Panc1 (cell line): ENCODE measurements around the gene ITPRIPL1. TPM values are rescaled to one million over a fixed set of nuclear protein-coding genes. Genes with fewer than 3 reads are reported as not detected.

Source experiments
- ATAC-seq: fragments of 200-7000 bp; cut with Tn5 transposase; 2 replicates; pipeline ENCODE4 v1.9.1; 2020; ENCODE audit warnings: mild to moderate bottlenecking, moderate library complexity
- BruUV-seq: library from RNA; stranded (reverse); fragments of 400-500 nt; replicated peaks from 2 replicates; lab custom pipeline; 2021; lab: Mats Ljungman, UMichigan
- CTCF ChIA-PET: fragments of 300-600 bp; sonication (Branson Sonifier 250); formaldehyde crosslinking; loops from one replicate; lab custom pipeline; 2022; ENCODE audit warnings: antibody characterized with exemption; lab: Charles Lee
- POLR2A ChIA-PET: fragments of 300-600 bp; sonication (Branson Sonifier 250); formaldehyde crosslinking; loops from one replicate; lab custom pipeline; 2022; ENCODE audit warnings: antibody characterized with exemption; lab: Charles Lee
- DNase-seq: peaks from one replicate; pipeline ENCODE4 v3.0.0-alpha.2; 2010; ENCODE audit warnings: low read depth, low spot score
- H3K27ac ChIP-seq: 2 replicates; pipeline ENCODE4 v1.5.1; 2011; ENCODE audit warnings: mild to moderate bottlenecking, low read length, inconsistent platforms
- H3K27me3 ChIP-seq: fragments of 200-500 bp; sonication (Bioruptor generic); 2 replicates; pipeline ENCODE4 v1.6.0; 2014; ENCODE audit warnings: low read length, inconsistent platforms; ENCODE audit not compliant: control insufficient read depth, insufficient read depth
- H3K36me3 ChIP-seq: fragments of 200-500 bp; sonication (Bioruptor generic); 2 replicates; pipeline ENCODE4 v1.5.1; 2014; ENCODE audit warnings: inconsistent platforms, mild to moderate bottlenecking, low read length, moderate library complexity; ENCODE audit not compliant: control insufficient read depth, insufficient read depth
- H3K4me1 ChIP-seq: 2 replicates; pipeline ENCODE4 v1.5.1; 2011; ENCODE audit warnings: inconsistent platforms, mild to moderate bottlenecking, low read length, moderate library complexity; ENCODE audit not compliant: control insufficient read depth, insufficient read depth
- H3K4me3 ChIP-seq, 2 experiments: 2 replicates each; pipeline ENCODE4 v1.5.1; 2011 to 2012; ENCODE audit warnings: low read depth in 2 of 2, low read length in 2 of 2, mild to moderate bottlenecking in 2 of 2, inconsistent platforms in 1 of 2, moderate library complexity in 1 of 2
- H3K9me3 ChIP-seq: fragments of 200-500 bp; sonication (Bioruptor generic); 2 replicates; pipeline ENCODE4 v1.5.1; 2014; ENCODE audit warnings: low read depth, mild to moderate bottlenecking, inconsistent platforms, low read length, moderate library complexity; ENCODE audit not compliant: control insufficient read depth, insufficient read depth
- CTCF ChIP-seq: fragments of 450-650 bp; IDR thresholded peaks from 2 replicates; pipeline ENCODE4 v1.5.1; 2017; ENCODE audit warnings: mild to moderate bottlenecking
- POLR2AphosphoS5 ChIP-seq: IDR thresholded peaks from 2 replicates; pipeline ENCODE4 v1.6.1; 2012; ENCODE audit warnings: mild to moderate bottlenecking, low read depth, low read length, moderate library complexity
- REST ChIP-seq, 2 experiments: IDR thresholded peaks; 2 replicates each; pipeline ENCODE4 v1.6.1; 2011 to 2012; ENCODE audit warnings: low read depth in 2 of 2, control low read depth in 1 of 2, low read length in 1 of 2, mild to moderate bottlenecking in 1 of 2, moderate library complexity in 1 of 2; ENCODE audit not compliant: insufficient read depth in 1 of 2
- SIN3A ChIP-seq: IDR thresholded peaks from 2 replicates; pipeline ENCODE4 v1.6.1; 2012; ENCODE audit warnings: low read depth, mild to moderate bottlenecking, low read length, moderate library complexity, borderline replicate concordance; ENCODE audit not compliant: insufficient read depth
- TCF7L2 ChIP-seq: IDR thresholded peaks from 2 replicates; pipeline ENCODE4 v1.6.1; 2011; ENCODE audit warnings: mild to moderate bottlenecking, low read depth, low read length, inconsistent platforms
- in situ Hi-C: cut with HindIII; loops from 2 replicates; pipeline ENCODE4 v1.10.0; 2016; ENCODE audit warnings: low sequenced_read_pairs, low pct_unique_long_range_greater_than_20kb
- intact Hi-C: fragments of 100-400 bp; cut with micrococcal nuclease; formaldehyde crosslinking; loops from one replicate; pipeline ENCODE4 v1.10.0; 2022; ENCODE audit not compliant: unreplicated experiment
- total RNA-seq: library from RNA; stranded (reverse); gene quantifications from one replicate; pipeline ENCODE4 v1.2.1, GENCODE V29; 2021; ENCODE audit not compliant: unreplicated experiment

The ITPRIPL1 gene
- total RNA-seq, 1 experiment from 2014 or later: 12.2 TPM

- Histone ChIP-seq H3K27ac (no peak overlapping the region), H3K27me3 (no peaks in the 10 kb centered on the region), H3K4me1 (peaks cover 16% of the 10 kb centered on the region), H3K4me3 (no peak overlapping the region), H3K36me3 (no peaks in the 10 kb centered on the region), H3K9me3 (no peaks in the 10 kb centered on the region)
- BruUV-seq: no TSS peak
- POLR2A ChIA-PET: no interaction called here
- intact Hi-C loops (no loop called here), in situ Hi-C loops (no loop called here)
- TF ChIP-seq SIN3A (no peak), CTCF (no peak), POLR2AphosphoS5 (no peak), TCF7L2 (no peak), REST (IDR thresholded peaks at IDR 0.05; ENCODE audit: insufficient read depth in 1 of 2, low read depth in 2 of 2, low read length in 1 of 2) (no peak)
- DNase-seq: no peak
- no peak; the same call in 1 of the 2 replicates for ATAC-seq
- CTCF ChIA-PET: no interaction called here
Measured at GRCh38 chr2:96315005-96315399, 10.1 kb upstream of the ITPRIPL1 start.

- no peak for DNase-seq
- peaks cover 17% of the 10 kb centered on the region for H3K4me1 ChIP-seq
- ChIA-PET CTCF (no interaction called here), POLR2A (interaction anchor here (0.6 kb wide), 2 partner anchors 10 to 14 kb away, joined by 3 to 10 read pairs; no protein-coding TSS in a partner anchor)
- no peaks in the 10 kb centered on the region for H3K36me3 ChIP-seq
- no peaks in the 10 kb centered on the region for H3K27me3 ChIP-seq
- H3K9me3 ChIP-seq: no peaks in the 10 kb centered on the region
- H3K4me3 ChIP-seq: no peak overlapping the region
- in situ Hi-C loops (no loop called here), intact Hi-C loops (no loop called here)
- peak overlapping the region; percentile 58 for H3K27ac ChIP-seq
- TF ChIP-seq TCF7L2 (no peak), REST (IDR thresholded peaks at IDR 0.05; ENCODE audit: insufficient read depth in 1 of 2, low read depth in 2 of 2, low read length in 1 of 2) (no peak), CTCF (no peak), SIN3A (no peak)
- peak; percentile 63 for ATAC-seq
- no TSS peak for BruUV-seq
Measured at GRCh38 chr2:96315400-96316071, 9.6 kb upstream of the ITPRIPL1 start.
